Suprapubic skin (tissue), 4 donors: Measurements from ENCODE around the gene FAM120B. TPM values are rescaled to one million over a fixed set of nuclear protein-coding genes. Genes with fewer than 3 reads are reported as not detected.
A peak's percentile ranks its signal among the peaks of the same experiment; 100 is the strongest.

ENCODE experiments used
- DNase-seq, 2 donors: peaks; one replicate each; pipeline ENCODE4 v3.0.0-alpha.2; 2019; ENCODE audit warnings: low spot score in 2 of 2
- H3K27ac ChIP-seq: fragments of 200-600 bp; sonication (generic); one replicate; pipeline ENCODE4 v1.5.1; 2019
- H3K27me3 ChIP-seq: fragments of 200-600 bp; sonication (generic); one replicate; pipeline ENCODE4 v1.5.1; 2019
- H3K36me3 ChIP-seq: fragments of 200-600 bp; sonication (generic); one replicate; pipeline ENCODE4 v1.5.1; 2019
- H3K4me1 ChIP-seq: fragments of 200-600 bp; sonication (generic); one replicate; pipeline ENCODE4 v1.5.1; 2019
- H3K4me3 ChIP-seq: fragments of 200-600 bp; sonication (generic); one replicate; pipeline ENCODE4 v1.5.1; 2019; ENCODE audit warnings: mild to moderate bottlenecking
- H3K9me3 ChIP-seq: fragments of 200-600 bp; sonication (generic); one replicate; pipeline ENCODE4 v1.5.1; 2019
- CTCF ChIP-seq, 2 donors: fragments of 200-600 bp in 1 of 2; fragments of 450-650 bp in 1 of 2; sonication (generic) in 1 of 2; IDR thresholded peaks; one replicate each; pipeline ENCODE4 v1.5.1; 2016 to 2019; ENCODE audit warnings: antibody characterized with exemption in 2 of 2, mild to moderate bottlenecking in 1 of 2, moderate library complexity in 1 of 2
- EP300 ChIP-seq: sonication (generic); formaldehyde crosslinking; IDR thresholded peaks from one replicate; pipeline ENCODE4 v1.6.1; 2017; ENCODE audit warnings: antibody characterized with exemption
- POLR2A ChIP-seq, 2 donors: fragments of 450-650 bp; IDR thresholded peaks; one replicate each; pipeline ENCODE4 v1.6.1; 2017; ENCODE audit warnings: antibody characterized with exemption in 2 of 2, mild to moderate bottlenecking in 2 of 2, moderate library complexity in 2 of 2
- POLR2AphosphoS5 ChIP-seq, 3 donors: sonication (generic); formaldehyde crosslinking; IDR thresholded peaks; one replicate each; pipeline ENCODE4 v1.6.1; 2017; ENCODE audit warnings: antibody characterized with exemption in 3 of 3
- WGBS: methylation state at CpG from one replicate; pipeline ENCODE4 v1.1.5; 2018; 5-methylcytosine and 5-hydroxymethylcytosine counted together
- total RNA-seq, 4 donors: library from RNA; depleted of rRNA; stranded (reverse); fragments of >200 nt; gene quantifications; one replicate each; pipeline ENCODE4 v1.1.0, GENCODE V29; 2016

FAM120B gene
- total RNA-seq, 4 donors from 2014 or later, result 19.9 to 55.4 (median 27.6) TPM

GRCh38 chr6:170438861-170439260 lies 132.3 kb downstream of the FAM120B start:
- Histone ChIP-seq H3K36me3 (no peaks in the 10 kb centered on the region), H3K27ac (no peak overlapping the region), H3K9me3 (no peaks in the 10 kb centered on the region), H3K4me1 (peaks cover 10% of the 10 kb centered on the region), H3K27me3 (no peaks in the 10 kb centered on the region), H3K4me3 (peak overlapping the region; percentile 34)
- peak in 1 of 2 donors; percentile 52 for DNase-seq
- TF ChIP-seq CTCF (IDR thresholded peaks at IDR 0.05) (no peak), POLR2AphosphoS5 (IDR thresholded peaks at IDR 0.05) (no peak), EP300 (no peak), POLR2A (IDR thresholded peaks at IDR 0.05) (no peak)

GRCh38 chr6:170439366-170440361 lies 133.1 kb downstream of the FAM120B start:
- no peaks in the 10 kb centered on the region for H3K9me3 ChIP-seq
- H3K27me3 ChIP-seq, result no peaks in the 10 kb centered on the region
- TF ChIP-seq POLR2A (IDR thresholded peaks at IDR 0.05) (no peak), POLR2AphosphoS5 (IDR thresholded peaks at IDR 0.05) (no peak), EP300 (no peak)
- WGBS, result 77% methylated on average over 13 of the region's 21 CpGs
- H3K36me3 ChIP-seq, result no peaks in the 10 kb centered on the region
- DNase-seq, result peak in 1 of 2 donors; percentile 65
- no peak overlapping the region for H3K27ac ChIP-seq
- H3K4me3 ChIP-seq, result no peak overlapping the region
- peaks cover 10% of the 10 kb centered on the region for H3K4me1 ChIP-seq

GRCh38 chr6:170440437-170440836 lies 133.9 kb downstream of the FAM120B start:
- WGBS, result 94% methylated on average over 14 of the region's 14 CpGs
- Histone ChIP-seq H3K9me3 (no peaks in the 10 kb centered on the region), H3K27me3 (no peaks in the 10 kb centered on the region), H3K36me3 (no peaks in the 10 kb centered on the region), H3K4me3 (no peak overlapping the region), H3K27ac (no peak overlapping the region), H3K4me1 (peaks cover 10% of the 10 kb centered on the region)
- no peak for TF ChIP-seq POLR2A (IDR thresholded peaks at IDR 0.05)
- no peak for TF ChIP-seq EP300
- no peak for TF ChIP-seq CTCF (IDR thresholded peaks at IDR 0.05)
- no peak for TF ChIP-seq POLR2AphosphoS5 (IDR thresholded peaks at IDR 0.05)
- peak in 1 of 2 donors; percentile 73 for DNase-seq

GRCh38 chr6:170441316-170441715 lies 134.8 kb downstream of the FAM120B start:
- no peak overlapping the region for H3K27ac ChIP-seq
- H3K36me3 ChIP-seq, result no peaks in the 10 kb centered on the region

GRCh38 chr6:170442596-170442995 lies 136.0 kb downstream of the FAM120B start:
- no peak for TF ChIP-seq POLR2A (IDR thresholded peaks at IDR 0.05)
- no peak for TF ChIP-seq CTCF (IDR thresholded peaks at IDR 0.05)
- no peak for TF ChIP-seq POLR2AphosphoS5 (IDR thresholded peaks at IDR 0.05)
- no peak for TF ChIP-seq EP300
- Histone ChIP-seq H3K4me1 (peaks cover 10% of the 10 kb centered on the region), H3K4me3 (no peak overlapping the region), H3K36me3 (no peaks in the 10 kb centered on the region), H3K9me3 (no peaks in the 10 kb centered on the region), H3K27ac (no peak overlapping the region), H3K27me3 (peaks cover 4% of the 10 kb centered on the region)
- DNase-seq, result no peak
- WGBS, result 96% methylated on average over 8 of the region's 8 CpGs

More at GRCh38 chr6:170441316-170441715, 134.8 kb downstream of the FAM120B start:
- H3K4me3 ChIP-seq, result no peak overlapping the region
- H3K4me1 ChIP-seq, result peaks cover 10% of the 10 kb centered on the region
- TF ChIP-seq EP300, result no peak
- no peak for TF ChIP-seq CTCF (IDR thresholded peaks at IDR 0.05)
- no peak for TF ChIP-seq POLR2A (IDR thresholded peaks at IDR 0.05)
- no peak for TF ChIP-seq POLR2AphosphoS5 (IDR thresholded peaks at IDR 0.05)
- WGBS, result 65% methylated on average over 3 of the region's 3 CpGs
- no peaks in the 10 kb centered on the region for H3K9me3 ChIP-seq
- DNase-seq, result no peak
- no peaks in the 10 kb centered on the region for H3K27me3 ChIP-seq
